Uterus (tissue), 2 donors: Measurements from ENCODE around the gene SPRED3.

ENCODE experiments used
- CTCF ChIP-seq, 4 experiments: fragments of 200-600 bp in 2 of 4; fragments of 450-650 bp in 2 of 4; sonication (generic) in 2 of 4; IDR thresholded peaks; one replicate each; pipeline ENCODE4 v1.5.1; 2016 to 2019; ENCODE audit warnings: antibody characterized with exemption in 4 of 4, mild to moderate bottlenecking in 2 of 4, moderate library complexity in 1 of 4
- POLR2A ChIP-seq, 2 donors: fragments of 450-650 bp; IDR thresholded peaks; one replicate each; pipeline ENCODE4 v1.6.1; 2016; ENCODE audit warnings: antibody characterized with exemption in 2 of 2, mild to moderate bottlenecking in 1 of 2, moderate library complexity in 1 of 2

DNA sequence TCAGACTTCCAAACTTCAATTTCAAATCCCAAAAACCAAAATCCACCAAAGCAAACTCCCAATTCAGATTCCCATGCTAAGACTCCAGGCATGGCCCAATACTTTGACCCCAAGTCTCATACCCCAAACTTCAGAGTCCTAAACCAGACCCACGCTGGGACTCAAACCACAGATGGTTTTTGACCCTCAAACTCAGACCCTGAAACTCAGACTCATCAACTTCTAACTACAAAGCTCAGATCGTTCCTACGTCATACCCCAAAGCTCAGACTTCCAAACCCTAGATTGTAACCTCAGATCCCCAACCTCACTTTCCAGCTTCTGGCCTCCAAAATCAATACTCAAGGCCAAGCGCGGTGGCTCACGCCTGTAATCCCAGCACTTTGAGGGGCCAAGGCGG is 56.9 kb downstream of the SPRED3 start:
- TF ChIP-seq CTCF (IDR thresholded peaks at IDR 0.05) (no peak), POLR2A (IDR thresholded peaks at IDR 0.05) (no peak)
